HepG2 (cell line): ENCODE data around the gene DPM2. TPM values are rescaled to one million over a fixed set of nuclear protein-coding genes. Genes with fewer than 3 reads are reported as not detected.
A peak's percentile ranks its signal among the peaks of the same experiment; 100 is the strongest.

Experiments used
- ARNT2 ChIP-seq: sonication (generic); formaldehyde crosslinking; IDR thresholded peaks from 2 replicates; pipeline ENCODE4 v1.8.0; 2022; ENCODE audit warnings: mild to moderate bottlenecking, low read depth, missing genetic modification reagents, moderate library complexity
- FOXK2 ChIP-seq: fragments of 450-650 bp; IDR thresholded peaks from 2 replicates; pipeline ENCODE4 v1.6.1; 2016
- GFI1 ChIP-seq: sonication (generic); formaldehyde crosslinking; IDR thresholded peaks from 2 replicates; pipeline ENCODE4 v1.5.0; 2020; ENCODE audit warnings: missing genetic modification reagents, mild to moderate bottlenecking, borderline replicate concordance
- HNF4A ChIP-seq: sonication (generic); formaldehyde crosslinking; IDR thresholded peaks from 2 replicates; pipeline ENCODE4 v1.4.0; 2020; ENCODE audit warnings: missing genetic modification reagents
- MAFF ChIP-seq: IDR thresholded peaks from 2 replicates; pipeline ENCODE4 v1.6.1; 2011; ENCODE audit warnings: low read depth, low read length, improper control_type of control experiment
- MBNL3 ChIP-seq: fragments of 250-450 bp; sonication (Bioruptor Pico); conservative IDR thresholded peaks from 2 replicates; pipeline ENCODE4 v1.8.0; 2022; ENCODE audit warnings: mild to moderate bottlenecking, inconsistent platforms
- MED8 ChIP-seq: sonication (generic); formaldehyde crosslinking; IDR thresholded peaks from 2 replicates; pipeline ENCODE4 v1.8.1; 2023; ENCODE audit warnings: mild to moderate bottlenecking, missing genetic modification reagents; ENCODE audit not compliant: insufficient replicate concordance
- MTF2 ChIP-seq: sonication (generic); formaldehyde crosslinking; IDR thresholded peaks from 2 replicates; pipeline ENCODE4 v1.5.0; 2020; ENCODE audit warnings: missing genetic modification reagents, borderline replicate concordance
- NFRKB ChIP-seq: fragments of 450-650 bp; IDR thresholded peaks from 2 replicates; pipeline ENCODE4 v1.6.1; 2017
- POLR2AphosphoS5 ChIP-seq: IDR thresholded peaks from 2 replicates; pipeline ENCODE4 v1.6.1; 2012; ENCODE audit warnings: low read depth, low read length
- SMAD9 ChIP-seq: sonication (generic); formaldehyde crosslinking; IDR thresholded peaks from 2 replicates; pipeline ENCODE4 v1.5.1; 2020; ENCODE audit warnings: mild to moderate bottlenecking, missing genetic modification reagents
- THAP11 ChIP-seq: IDR thresholded peaks from 2 replicates; pipeline ENCODE4 v1.6.1; 2016; ENCODE audit warnings: missing biosample characterization, missing genetic modification reagents
- THYN1 ChIP-seq: sonication (generic); formaldehyde crosslinking; IDR thresholded peaks from 2 replicates; pipeline ENCODE4 v1.8.1; 2023; ENCODE audit warnings: low read depth, mild to moderate bottlenecking, moderate library complexity, missing genetic modification reagents, borderline replicate concordance
- U2AF2 ChIP-seq: fragments of 200-400 bp; formaldehyde crosslinking; IDR thresholded peaks from 2 replicates; pipeline ENCODE4 v1.6.1; 2017; ENCODE audit warnings: low read depth, mild to moderate bottlenecking, low read length
- ZEB1 ChIP-seq: IDR thresholded peaks from 2 replicates; pipeline ENCODE4 v1.6.1; 2012; ENCODE audit warnings: mild to moderate bottlenecking, low read depth, inconsistent platforms; ENCODE audit not compliant: insufficient replicate concordance
- ZFP36 ChIP-seq: fragments of 150-350 bp; IDR thresholded peaks from 2 replicates; pipeline ENCODE4 v1.6.1; 2018; ENCODE audit warnings: borderline replicate concordance, low read length, low read depth; ENCODE audit not compliant: partially characterized antibody
- ZNF230 ChIP-seq: sonication (generic); formaldehyde crosslinking; IDR thresholded peaks from 2 replicates; pipeline ENCODE4 v1.4.0; 2020; ENCODE audit warnings: mild to moderate bottlenecking, missing genetic modification reagents
- ZNF263 ChIP-seq: sonication (generic); formaldehyde crosslinking; IDR thresholded peaks from 2 replicates; pipeline ENCODE4 v1.4.0; 2020; ENCODE audit warnings: missing genetic modification reagents
- ZNF563 ChIP-seq: sonication (generic); formaldehyde crosslinking; IDR thresholded peaks from 2 replicates; pipeline ENCODE4 v1.8.0; 2022; ENCODE audit warnings: mild to moderate bottlenecking, moderate library complexity, missing genetic modification reagents
- ZNF598 ChIP-seq: sonication (generic); formaldehyde crosslinking; IDR thresholded peaks from 2 replicates; pipeline ENCODE4 v1.5.1; 2020; ENCODE audit warnings: mild to moderate bottlenecking, missing genetic modification reagents, borderline replicate concordance
- ZNF672 ChIP-seq: sonication (generic); formaldehyde crosslinking; IDR thresholded peaks from 2 replicates; pipeline ENCODE4 v1.8.1; 2022; ENCODE audit warnings: missing genetic modification reagents
- ZNF704 ChIP-seq: sonication (generic); formaldehyde crosslinking; IDR thresholded peaks from 2 replicates; pipeline ENCODE4 v1.8.1; 2023; ENCODE audit warnings: mild to moderate bottlenecking, inconsistent platforms, moderate library complexity, missing genetic modification reagents, borderline replicate concordance
- polyA plus RNA-seq, 8 experiments: library from polyadenylated mRNA; depleted of rRNA in 3 of 8; stranded (reverse) in 7 of 8; unstranded in 1 of 8; fragments of >200 nt; fragmentation: Illumina TruSeq in 4 of 8; extraction: Trizol in 4 of 8; gene quantifications; 2 replicates each; pipeline versions ENCODE4 v1.2.1 to v1.2.3, GENCODE V29; 2011 to 2016; ENCODE audit warnings: low read depth in 4 of 8, missing spikeins in 1 of 8, mixed read lengths in 1 of 8; ENCODE audit not compliant: insufficient read depth in 1 of 8
- total RNA-seq, 5 experiments: library from RNA; depleted of rRNA; stranded (reverse); fragments of >200 nt; fragmentation: Illumina TruSeq; extraction: Trizol; gene quantifications; 2 replicates each; pipeline ENCODE4 v1.2.3, GENCODE V29; 2016; ENCODE audit warnings: low read depth in 1 of 5
- TF ChIP-seq, protein P1 (sequence below): sonication (generic); formaldehyde crosslinking; IDR thresholded peaks from 2 replicates; pipeline ENCODE4 v1.5.1; 2020; ENCODE audit warnings: mild to moderate bottlenecking, missing genetic modification reagents, moderate library complexity
- TF ChIP-seq, protein P2 (sequence below): IDR thresholded peaks from 2 replicates; pipeline ENCODE4 v1.6.1; 2016; ENCODE audit warnings: missing compliant biosample characterization, missing genetic modification reagents, borderline replicate concordance

Gene DPM2
- total and polyA plus RNA-seq, 2 of the 13 experiments (the other 11 are each of a cell fraction or from before 2014, with no cell fraction given), result 24.8 to 35.3 TPM

- TF ChIP-seq ZNF704 (CRISPR knock-in tag) (0 out of 2 replicates have a peak, but pooled peaks have one; percentile 53), ZNF230 (CRISPR knock-in tag) (0 out of 2 replicates have a peak, but pooled peaks have one; percentile 15), MBNL3 (no peak), NFRKB (no peak), MTF2 (CRISPR knock-in tag) (no peak), MAFF (no peak), ZNF672 (CRISPR knock-in tag) (no peak), ZEB1 (peak; percentile 17), ZNF263 (CRISPR knock-in tag) (peak; percentile 36; the same call in 1 of the 2 replicates), POLR2AphosphoS5 (peak; percentile 37; the same call in 1 of the 2 replicates), MED8 (CRISPR knock-in tag) (peak; percentile 9), ARNT2 (CRISPR knock-in tag) (0 out of 2 replicates have a peak, but pooled peaks have one; percentile 14), SMAD9 (no peak), GFI1 (CRISPR knock-in tag) (peak; percentile 25; the same call in 1 of the 2 replicates), HNF4A (CRISPR knock-in tag) (peak; percentile 67; the same call in 1 of the 2 replicates), ZFP36 (no peak), THYN1 (CRISPR knock-in tag) (no peak), THAP11 (CRISPR knock-in tag) (peak; percentile 73), U2AF2 (no peak), FOXK2 (no peak), ZNF598 (CRISPR knock-in tag) (no peak), ZNF563 (no peak)
- TF ChIP-seq, protein P1, sequence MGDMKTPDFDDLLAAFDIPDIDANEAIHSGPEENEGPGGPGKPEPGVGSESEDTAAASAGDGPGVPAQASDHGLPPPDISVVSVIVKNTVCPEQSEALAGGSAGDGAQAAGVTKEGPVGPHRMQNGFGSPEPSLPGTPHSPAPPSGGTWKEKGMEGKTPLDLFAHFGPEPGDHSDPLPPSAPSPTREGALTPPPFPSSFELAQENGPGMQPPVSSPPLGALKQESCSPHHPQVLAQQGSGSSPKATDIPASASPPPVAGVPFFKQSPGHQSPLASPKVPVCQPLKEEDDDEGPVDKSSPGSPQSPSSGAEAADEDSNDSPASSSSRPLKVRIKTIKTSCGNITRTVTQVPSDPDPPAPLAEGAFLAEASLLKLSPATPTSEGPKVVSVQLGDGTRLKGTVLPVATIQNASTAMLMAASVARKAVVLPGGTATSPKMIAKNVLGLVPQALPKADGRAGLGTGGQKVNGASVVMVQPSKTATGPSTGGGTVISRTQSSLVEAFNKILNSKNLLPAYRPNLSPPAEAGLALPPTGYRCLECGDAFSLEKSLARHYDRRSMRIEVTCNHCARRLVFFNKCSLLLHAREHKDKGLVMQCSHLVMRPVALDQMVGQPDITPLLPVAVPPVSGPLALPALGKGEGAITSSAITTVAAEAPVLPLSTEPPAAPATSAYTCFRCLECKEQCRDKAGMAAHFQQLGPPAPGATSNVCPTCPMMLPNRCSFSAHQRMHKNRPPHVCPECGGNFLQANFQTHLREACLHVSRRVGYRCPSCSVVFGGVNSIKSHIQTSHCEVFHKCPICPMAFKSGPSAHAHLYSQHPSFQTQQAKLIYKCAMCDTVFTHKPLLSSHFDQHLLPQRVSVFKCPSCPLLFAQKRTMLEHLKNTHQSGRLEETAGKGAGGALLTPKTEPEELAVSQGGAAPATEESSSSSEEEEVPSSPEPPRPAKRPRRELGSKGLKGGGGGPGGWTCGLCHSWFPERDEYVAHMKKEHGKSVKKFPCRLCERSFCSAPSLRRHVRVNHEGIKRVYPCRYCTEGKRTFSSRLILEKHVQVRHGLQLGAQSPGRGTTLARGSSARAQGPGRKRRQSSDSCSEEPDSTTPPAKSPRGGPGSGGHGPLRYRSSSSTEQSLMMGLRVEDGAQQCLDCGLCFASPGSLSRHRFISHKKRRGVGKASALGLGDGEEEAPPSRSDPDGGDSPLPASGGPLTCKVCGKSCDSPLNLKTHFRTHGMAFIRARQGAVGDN (CRISPR knock-in tag), result peak; percentile 84
- TF ChIP-seq, protein P2, sequence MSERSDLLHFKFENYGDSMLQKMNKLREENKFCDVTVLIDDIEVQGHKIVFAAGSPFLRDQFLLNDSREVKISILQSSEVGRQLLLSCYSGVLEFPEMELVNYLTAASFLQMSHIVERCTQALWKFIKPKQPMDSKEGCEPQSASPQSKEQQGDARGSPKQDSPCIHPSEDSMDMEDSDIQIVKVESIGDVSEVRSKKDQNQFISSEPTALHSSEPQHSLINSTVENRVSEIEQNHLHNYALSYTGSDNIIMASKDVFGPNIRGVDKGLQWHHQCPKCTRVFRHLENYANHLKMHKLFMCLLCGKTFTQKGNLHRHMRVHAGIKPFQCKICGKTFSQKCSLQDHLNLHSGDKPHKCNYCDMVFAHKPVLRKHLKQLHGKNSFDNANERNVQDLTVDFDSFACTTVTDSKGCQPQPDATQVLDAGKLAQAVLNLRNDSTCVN (CRISPR knock-in tag), result 0 out of 2 replicates have a peak, but pooled peaks have one; percentile 41
These were observed 33.8 kb downstream of the DPM2 start (continued) for GRCh38 chr9:127903557-127904475.
